GM23338 (cell line): ENCODE results near the gene NCK2. TPM values are rescaled to one million over a fixed set of nuclear protein-coding genes. Genes with fewer than 3 reads are reported as not detected.

Experiments used
- ATAC-seq: fragments of 200-7000 bp; cut with Tn5 transposase; 3 replicates; pipeline ENCODE4 v1.9.1; 2020
- DNase-seq: peaks from one replicate; pipeline ENCODE4 v3.0.0-alpha.2; 2015; ENCODE audit warnings: low spot score
- H2AFZ ChIP-seq: fragments of 200-600 bp; sonication (generic); 2 replicates; pipeline ENCODE4 v1.8.0; 2016; ENCODE audit warnings: antibody characterized with exemption, mild to moderate bottlenecking, moderate library complexity
- H3F3A ChIP-seq: fragments of 200-600 bp; sonication (generic); replicated peaks from 2 replicates; pipeline ENCODE4 v1.8.0; 2017; ENCODE audit warnings: antibody characterized with exemption, mixed run types, low read depth
- H3K27ac ChIP-seq: fragments of 200-600 bp; sonication (generic); 2 replicates; pipeline ENCODE4 v1.6.1; 2016; ENCODE audit warnings: low read depth
- H3K27me3 ChIP-seq: fragments of 200-600 bp; sonication (generic); 2 replicates; pipeline ENCODE4 v1.8.0; 2016; ENCODE audit warnings: mild to moderate bottlenecking, mixed run types, moderate library complexity; ENCODE audit not compliant: insufficient read depth
- H3K36me3 ChIP-seq: fragments of 200-600 bp; sonication (generic); 2 replicates; pipeline ENCODE4 v1.8.0; 2016; ENCODE audit warnings: mild to moderate bottlenecking; ENCODE audit not compliant: insufficient read depth
- H3K4me1 ChIP-seq: fragments of 200-600 bp; sonication (generic); 2 replicates; pipeline ENCODE4 v1.8.0; 2016; ENCODE audit warnings: mild to moderate bottlenecking, moderate library complexity; ENCODE audit not compliant: insufficient read depth
- H3K4me2 ChIP-seq: fragments of 200-600 bp; sonication (generic); 2 replicates; pipeline ENCODE4 v1.7.1; 2017; ENCODE audit warnings: mixed run types
- H3K4me3 ChIP-seq: fragments of 200-600 bp; sonication (generic); 2 replicates; pipeline ENCODE4 v1.6.1; 2016; ENCODE audit warnings: mixed run types
- H3K79me2 ChIP-seq: fragments of 200-600 bp; sonication (generic); replicated peaks from 2 replicates; pipeline ENCODE4 v1.8.0; 2017; ENCODE audit warnings: mild to moderate bottlenecking; ENCODE audit not compliant: insufficient read depth
- H3K9me2 ChIP-seq: fragments of 200-600 bp; sonication (generic); 2 replicates; pipeline ENCODE4 v1.8.0; 2017; ENCODE audit not compliant: insufficient read depth
- H4K20me1 ChIP-seq: fragments of 200-600 bp; sonication (generic); replicated peaks from 2 replicates; pipeline ENCODE4 v1.8.0; 2017; ENCODE audit warnings: mild to moderate bottlenecking; ENCODE audit not compliant: insufficient read depth
- H3K27ac Mint-ChIP-seq: 2 replicates; pipeline ENCODE4 v1.8.0; 2020; ENCODE audit warnings: inconsistent platforms, mild to moderate bottlenecking, moderate library complexity, mixed read lengths
- H3K27me3 Mint-ChIP-seq: 3 replicates; pipeline ENCODE4 v1.8.0; 2022; ENCODE audit warnings: low read depth, mild to moderate bottlenecking, moderate library complexity, mixed read lengths, inconsistent platforms; ENCODE audit not compliant: insufficient read depth, poor library complexity
- H3K36me3 Mint-ChIP-seq: 3 replicates; pipeline ENCODE4 v1.8.0; 2021; ENCODE audit warnings: low read depth, mild to moderate bottlenecking, inconsistent platforms, moderate library complexity, mixed read lengths
- H3K4me1 Mint-ChIP-seq: 3 replicates; pipeline ENCODE4 v1.8.0; 2020; ENCODE audit warnings: mild to moderate bottlenecking, inconsistent platforms, mixed read lengths
- H3K4me3 Mint-ChIP-seq: 3 replicates; pipeline ENCODE4 v1.8.0; 2021; ENCODE audit warnings: moderate library complexity, mild to moderate bottlenecking, inconsistent platforms, mixed read lengths
- H3K9me3 Mint-ChIP-seq: 3 replicates; pipeline ENCODE4 v1.8.0; 2020; ENCODE audit warnings: moderate library complexity, mild to moderate bottlenecking, inconsistent platforms, mixed read lengths
- EZH2 ChIP-seq: fragments of 200-600 bp; sonication (generic); IDR thresholded peaks from one replicate; pipeline ENCODE4 v1.8.0; 2017; ENCODE audit warnings: antibody characterized with exemption, mild to moderate bottlenecking, low read depth; ENCODE audit not compliant: unreplicated experiment
- EZH2phosphoT487 ChIP-seq: fragments of 200-600 bp; sonication (generic); IDR thresholded peaks from one replicate; pipeline ENCODE4 v1.8.1; 2018; ENCODE audit warnings: antibody characterized with exemption; ENCODE audit not compliant: unreplicated experiment
- NANOG ChIP-seq: IDR thresholded peaks from 2 replicates; pipeline ENCODE4 v1.6.1; 2016; ENCODE audit warnings: antibody characterized with exemption, borderline replicate concordance
- POLR2AphosphoS5 ChIP-seq: IDR thresholded peaks from 2 replicates; pipeline ENCODE4 v1.6.1; 2016; ENCODE audit warnings: antibody characterized with exemption, low read depth
- STAT1 ChIP-seq: IDR thresholded peaks from one replicate; pipeline ENCODE4 v1.6.1; 2016; ENCODE audit warnings: antibody characterized with exemption; ENCODE audit not compliant: unreplicated experiment
- ZNF114 ChIP-seq: fragments of 250-450 bp; sonication (Bioruptor Pico); IDR thresholded peaks from 2 replicates; pipeline ENCODE4 v1.5.0; 2020; ENCODE audit warnings: mild to moderate bottlenecking, moderate library complexity
- ZNF331 ChIP-seq: fragments of 250-450 bp; sonication (Bioruptor Pico); IDR thresholded peaks from 2 replicates; pipeline ENCODE4 v1.5.0; 2020; ENCODE audit warnings: low read depth, mild to moderate bottlenecking, moderate library complexity
- polyA plus RNA-seq: library from polyadenylated mRNA; unstranded; fragments of >200 nt; fragmentation: Nextera tagmentation; extraction: Ambion mirVana; gene quantifications from 2 replicates; pipeline ENCODE4 v1.2.1, GENCODE V29; 2016
- total RNA-seq: library from RNA; depleted of rRNA; stranded (reverse); fragments of >200 nt; shearing (Covaris generic); gene quantifications from 2 replicates; pipeline ENCODE4 v1.2.3, GENCODE V29; 2014
- TF ChIP-seq, protein P1 (sequence below): fragments of 250-450 bp; sonication (Bioruptor Pico); IDR thresholded peaks from 2 replicates; pipeline ENCODE4 v1.5.0; 2020; ENCODE audit warnings: mild to moderate bottlenecking, moderate library complexity
- TF ChIP-seq, protein P2 (sequence below), 2 experiments: fragments of 200-600 bp in 1 of 2; sonication (generic) in 1 of 2; conservative IDR thresholded peaks; 2 replicates each; pipeline versions ENCODE4 v1.5.1 to v1.6.1; 2016 to 2017; ENCODE audit warnings: antibody characterized with exemption in 2 of 2, low read depth in 2 of 2, mild to moderate bottlenecking in 2 of 2, moderate library complexity in 1 of 2
- TF ChIP-seq, protein P3 (sequence below): IDR thresholded peaks from 2 replicates; pipeline ENCODE4 v1.6.1; 2016; ENCODE audit warnings: antibody characterized with exemption

The NCK2 gene
- total and polyA plus RNA-seq, 2 experiments from 2014 or later: 26.9 to 59.9 TPM

DNA sequence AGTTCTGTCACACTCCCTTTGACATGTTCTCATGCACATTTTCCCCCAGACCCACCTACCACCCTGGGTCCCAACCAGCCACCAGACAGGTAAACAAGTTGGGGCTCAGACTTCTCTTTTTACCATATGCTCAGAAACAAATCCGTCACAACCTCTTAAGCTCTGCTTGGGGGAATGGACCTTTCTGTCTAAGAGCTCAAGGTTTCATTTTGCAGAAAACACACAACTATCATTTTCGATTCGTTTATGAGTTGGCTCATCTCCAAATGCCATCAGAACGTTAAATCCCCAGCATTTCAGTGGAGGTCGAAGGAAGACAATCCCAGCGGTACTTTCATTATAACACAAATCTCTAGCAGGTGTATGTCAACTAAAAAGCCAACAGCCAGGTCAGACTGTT lies 30.6 kb upstream of the NCK2 start:
- H3K27ac ChIP-seq: no peak overlapping the region
- ATAC-seq (no peak), DNase-seq (no peak)
- no peaks in the 10 kb centered on the region for H4K20me1 ChIP-seq
- Mint-ChIP-seq H3K36me3 (no peaks in the 10 kb centered on the region), H3K4me1 (peaks cover 9% of the 10 kb centered on the region; the same call in 2 of the 3 replicates), H3K4me3 (no peak overlapping the region), H3K27me3 (peaks cover 7% of the 10 kb centered on the region), H3K9me3 (no peaks in the 10 kb centered on the region), H3K27ac (no peak overlapping the region)
- H3K9me2 ChIP-seq: 0 out of 2 replicates have a peak, but pooled peaks cover 2% of the 10 kb centered on the region
- no peaks in the 10 kb centered on the region for H3K27me3 ChIP-seq
- H3K4me3 ChIP-seq: no peak overlapping the region
- H3K4me2 ChIP-seq: no peak overlapping the region
- H3K79me2 ChIP-seq: no peaks in the 10 kb centered on the region
- no peaks in the 10 kb centered on the region for H3K4me1 ChIP-seq
- H2AFZ ChIP-seq: no peak overlapping the region
- no peaks in the 10 kb centered on the region for H3K36me3 ChIP-seq
- TF ChIP-seq STAT1 (no peak), NANOG (no peak), POLR2AphosphoS5 (no peak), EZH2 (no peak), ZNF331 (CRISPR knock-in tag) (no peak), ZNF114 (no peak), EZH2phosphoT487 (no peak)
- TF ChIP-seq, protein P1, sequence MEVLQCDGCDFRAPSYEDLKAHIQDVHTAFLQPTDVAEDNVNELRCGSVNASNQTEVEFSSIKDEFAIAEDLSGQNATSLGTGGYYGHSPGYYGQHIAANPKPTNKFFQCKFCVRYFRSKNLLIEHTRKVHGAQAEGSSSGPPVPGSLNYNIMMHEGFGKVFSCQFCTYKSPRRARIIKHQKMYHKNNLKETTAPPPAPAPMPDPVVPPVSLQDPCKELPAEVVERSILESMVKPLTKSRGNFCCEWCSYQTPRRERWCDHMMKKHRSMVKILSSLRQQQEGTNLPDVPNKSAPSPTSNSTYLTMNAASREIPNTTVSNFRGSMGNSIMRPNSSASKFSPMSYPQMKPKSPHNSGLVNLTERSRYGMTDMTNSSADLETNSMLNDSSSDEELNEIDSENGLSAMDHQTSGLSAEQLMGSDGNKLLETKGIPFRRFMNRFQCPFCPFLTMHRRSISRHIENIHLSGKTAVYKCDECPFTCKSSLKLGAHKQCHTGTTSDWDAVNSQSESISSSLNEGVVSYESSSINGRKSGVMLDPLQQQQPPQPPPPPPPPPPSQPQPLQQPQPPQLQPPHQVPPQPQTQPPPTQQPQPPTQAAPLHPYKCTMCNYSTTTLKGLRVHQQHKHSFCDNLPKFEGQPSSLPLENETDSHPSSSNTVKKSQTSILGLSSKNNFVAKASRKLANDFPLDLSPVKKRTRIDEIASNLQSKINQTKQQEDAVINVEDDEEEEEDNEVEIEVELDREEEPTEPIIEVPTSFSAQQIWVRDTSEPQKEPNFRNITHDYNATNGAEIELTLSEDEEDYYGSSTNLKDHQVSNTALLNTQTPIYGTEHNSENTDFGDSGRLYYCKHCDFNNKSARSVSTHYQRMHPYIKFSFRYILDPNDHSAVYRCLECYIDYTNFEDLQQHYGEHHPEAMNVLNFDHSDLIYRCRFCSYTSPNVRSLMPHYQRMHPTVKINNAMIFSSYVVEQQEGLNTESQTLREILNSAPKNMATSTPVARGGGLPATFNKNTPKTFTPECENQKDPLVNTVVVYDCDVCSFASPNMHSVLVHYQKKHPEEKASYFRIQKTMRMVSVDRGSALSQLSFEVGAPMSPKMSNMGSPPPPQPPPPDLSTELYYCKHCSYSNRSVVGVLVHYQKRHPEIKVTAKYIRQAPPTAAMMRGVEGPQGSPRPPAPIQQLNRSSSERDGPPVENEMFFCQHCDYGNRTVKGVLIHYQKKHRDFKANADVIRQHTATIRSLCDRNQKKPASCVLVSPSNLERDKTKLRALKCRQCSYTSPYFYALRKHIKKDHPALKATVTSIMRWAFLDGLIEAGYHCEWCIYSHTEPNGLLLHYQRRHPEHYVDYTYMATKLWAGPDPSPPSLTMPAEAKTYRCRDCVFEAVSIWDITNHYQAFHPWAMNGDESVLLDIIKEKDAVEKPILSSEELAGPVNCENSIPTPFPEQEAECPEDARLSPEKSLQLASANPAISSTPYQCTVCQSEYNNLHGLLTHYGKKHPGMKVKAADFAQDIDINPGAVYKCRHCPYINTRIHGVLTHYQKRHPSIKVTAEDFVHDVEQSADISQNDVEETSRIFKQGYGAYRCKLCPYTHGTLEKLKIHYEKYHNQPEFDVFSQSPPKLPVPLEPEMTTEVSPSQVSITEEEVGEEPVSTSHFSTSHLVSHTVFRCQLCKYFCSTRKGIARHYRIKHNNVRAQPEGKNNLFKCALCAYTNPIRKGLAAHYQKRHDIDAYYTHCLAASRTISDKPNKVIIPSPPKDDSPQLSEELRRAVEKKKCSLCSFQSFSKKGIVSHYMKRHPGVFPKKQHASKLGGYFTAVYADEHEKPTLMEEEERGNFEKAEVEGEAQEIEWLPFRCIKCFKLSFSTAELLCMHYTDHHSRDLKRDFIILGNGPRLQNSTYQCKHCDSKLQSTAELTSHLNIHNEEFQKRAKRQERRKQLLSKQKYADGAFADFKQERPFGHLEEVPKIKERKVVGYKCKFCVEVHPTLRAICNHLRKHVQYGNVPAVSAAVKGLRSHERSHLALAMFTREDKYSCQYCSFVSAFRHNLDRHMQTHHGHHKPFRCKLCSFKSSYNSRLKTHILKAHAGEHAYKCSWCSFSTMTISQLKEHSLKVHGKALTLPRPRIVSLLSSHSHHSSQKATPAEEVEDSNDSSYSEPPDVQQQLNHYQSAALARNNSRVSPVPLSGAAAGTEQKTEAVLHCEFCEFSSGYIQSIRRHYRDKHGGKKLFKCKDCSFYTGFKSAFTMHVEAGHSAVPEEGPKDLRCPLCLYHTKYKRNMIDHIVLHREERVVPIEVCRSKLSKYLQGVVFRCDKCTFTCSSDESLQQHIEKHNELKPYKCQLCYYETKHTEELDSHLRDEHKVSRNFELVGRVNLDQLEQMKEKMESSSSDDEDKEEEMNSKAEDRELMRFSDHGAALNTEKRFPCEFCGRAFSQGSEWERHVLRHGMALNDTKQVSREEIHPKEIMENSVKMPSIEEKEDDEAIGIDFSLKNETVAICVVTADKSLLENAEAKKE (CRISPR knock-in tag): no peak
- TF ChIP-seq, protein P2, sequence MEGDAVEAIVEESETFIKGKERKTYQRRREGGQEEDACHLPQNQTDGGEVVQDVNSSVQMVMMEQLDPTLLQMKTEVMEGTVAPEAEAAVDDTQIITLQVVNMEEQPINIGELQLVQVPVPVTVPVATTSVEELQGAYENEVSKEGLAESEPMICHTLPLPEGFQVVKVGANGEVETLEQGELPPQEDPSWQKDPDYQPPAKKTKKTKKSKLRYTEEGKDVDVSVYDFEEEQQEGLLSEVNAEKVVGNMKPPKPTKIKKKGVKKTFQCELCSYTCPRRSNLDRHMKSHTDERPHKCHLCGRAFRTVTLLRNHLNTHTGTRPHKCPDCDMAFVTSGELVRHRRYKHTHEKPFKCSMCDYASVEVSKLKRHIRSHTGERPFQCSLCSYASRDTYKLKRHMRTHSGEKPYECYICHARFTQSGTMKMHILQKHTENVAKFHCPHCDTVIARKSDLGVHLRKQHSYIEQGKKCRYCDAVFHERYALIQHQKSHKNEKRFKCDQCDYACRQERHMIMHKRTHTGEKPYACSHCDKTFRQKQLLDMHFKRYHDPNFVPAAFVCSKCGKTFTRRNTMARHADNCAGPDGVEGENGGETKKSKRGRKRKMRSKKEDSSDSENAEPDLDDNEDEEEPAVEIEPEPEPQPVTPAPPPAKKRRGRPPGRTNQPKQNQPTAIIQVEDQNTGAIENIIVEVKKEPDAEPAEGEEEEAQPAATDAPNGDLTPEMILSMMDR (conservative IDR thresholded peaks at IDR 0.05; ENCODE audit: low read depth in 2 of 2): no peak
- TF ChIP-seq, protein P3, sequence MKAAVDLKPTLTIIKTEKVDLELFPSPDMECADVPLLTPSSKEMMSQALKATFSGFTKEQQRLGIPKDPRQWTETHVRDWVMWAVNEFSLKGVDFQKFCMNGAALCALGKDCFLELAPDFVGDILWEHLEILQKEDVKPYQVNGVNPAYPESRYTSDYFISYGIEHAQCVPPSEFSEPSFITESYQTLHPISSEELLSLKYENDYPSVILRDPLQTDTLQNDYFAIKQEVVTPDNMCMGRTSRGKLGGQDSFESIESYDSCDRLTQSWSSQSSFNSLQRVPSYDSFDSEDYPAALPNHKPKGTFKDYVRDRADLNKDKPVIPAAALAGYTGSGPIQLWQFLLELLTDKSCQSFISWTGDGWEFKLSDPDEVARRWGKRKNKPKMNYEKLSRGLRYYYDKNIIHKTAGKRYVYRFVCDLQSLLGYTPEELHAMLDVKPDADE: no peak
- H3F3A ChIP-seq: no peaks in the 10 kb centered on the region
